Endothelial cell of umbilical vein (primary cell): ENCODE results near the gene EML4. TPM values are rescaled to one million over a fixed set of nuclear protein-coding genes. Genes with fewer than 3 reads are reported as not detected.
A peak's percentile ranks its signal among the peaks of the same experiment; 100 is the strongest.

ENCODE experiments used
- BruUV-seq: library from RNA; stranded (reverse); fragments of 400-500 nt; replicated peaks from 2 replicates; lab custom pipeline; 2021; lab: Mats Ljungman, UMichigan
- CTCF ChIA-PET: fragments of 300-600, 350-600 bp; sonication (Branson Sonifier 250); formaldehyde crosslinking; loops from one replicate; lab custom pipeline; 2021; ENCODE audit warnings: antibody characterized with exemption, inconsistent platforms; lab: Charles Lee
- POLR2A ChIA-PET: fragments of 300-600, 350-600 bp; sonication (Branson Sonifier 250); formaldehyde crosslinking; loops from one replicate; lab custom pipeline; 2021; ENCODE audit warnings: antibody characterized with exemption, inconsistent platforms; lab: Charles Lee
- DNase-seq: peaks from one replicate; pipeline ENCODE4 v3.0.0-alpha.2; 2011; ENCODE audit warnings: low read depth, low spot score
- FAIRE-seq: peaks from 2 replicates; lab custom pipeline; 2011; peaks lifted over from hg19 to GRCh38; lab: Jason Lieb, UNC
- H2AFZ ChIP-seq: 2 replicates; pipeline ENCODE4 v1.6.0; 2012; ENCODE audit warnings: low read depth, low read length, control low read depth, inconsistent platforms
- H3K27ac ChIP-seq: 2 replicates; pipeline ENCODE4 v1.5.1; 2011; ENCODE audit warnings: low read depth, mild to moderate bottlenecking, control low read depth, low read length, moderate library complexity; ENCODE audit not compliant: insufficient read depth
- H3K27me3 ChIP-seq, 2 experiments: 2 replicates each; pipeline versions ENCODE4 v1.6.0 to v1.6.1; 2011; ENCODE audit warnings: low read length in 2 of 2, mixed read lengths in 1 of 2; ENCODE audit not compliant: control insufficient read depth in 2 of 2, insufficient read depth in 2 of 2
- H3K36me3 ChIP-seq, 2 experiments: 2 replicates in 1 of 2; 3 replicates in 1 of 2; pipeline ENCODE4 v1.5.1; 2011; ENCODE audit warnings: low read length in 2 of 2, mild to moderate bottlenecking in 1 of 2, moderate library complexity in 1 of 2; ENCODE audit not compliant: control insufficient read depth in 2 of 2, insufficient read depth in 2 of 2; ENCODE audit errors: extremely low read depth in 1 of 2
- H3K4me1 ChIP-seq: 3 replicates; pipeline ENCODE4 v1.5.1; 2011; ENCODE audit warnings: mild to moderate bottlenecking, low read length; ENCODE audit not compliant: control insufficient read depth, insufficient read depth; ENCODE audit errors: extremely low read depth
- H3K4me2 ChIP-seq: 2 replicates; pipeline ENCODE4 v1.6.1; 2011; ENCODE audit warnings: low read length, control low read depth, mixed read lengths; ENCODE audit not compliant: insufficient read depth
- H3K4me3 ChIP-seq, 3 experiments: fragments of 200-600 bp in 1 of 3; sonication (generic), shearing (Covaris generic) in 1 of 3; replicated peaks in 1 of 3; 2 replicates each; pipeline ENCODE4 v1.5.1; 2011 to 2016; ENCODE audit warnings: control low read depth in 3 of 3, low read length in 3 of 3, mild to moderate bottlenecking in 2 of 3, inconsistent platforms in 1 of 3, low read depth in 1 of 3, moderate library complexity in 1 of 3; ENCODE audit not compliant: insufficient read depth in 1 of 3
- H3K79me2 ChIP-seq: 2 replicates; pipeline ENCODE4 v1.6.0; 2012; ENCODE audit warnings: low read length, inconsistent platforms; ENCODE audit not compliant: control insufficient read depth, insufficient read depth
- H3K9ac ChIP-seq: replicated peaks from 2 replicates; pipeline ENCODE3; 2011; ENCODE audit warnings: low read length, control low read depth; ENCODE audit not compliant: insufficient read depth; ENCODE audit errors: extremely low read depth
- H3K9me1 ChIP-seq: replicated peaks from 3 replicates; pipeline ENCODE4 v1.6.0; 2011; ENCODE audit warnings: mild to moderate bottlenecking, low read length; ENCODE audit not compliant: control insufficient read depth, insufficient read depth; ENCODE audit errors: extremely low read depth
- H3K9me3 ChIP-seq: replicated peaks from 2 replicates; pipeline ENCODE4 v1.5.1; 2012; ENCODE audit warnings: low read length, inconsistent platforms; ENCODE audit not compliant: control insufficient read depth, insufficient read depth
- H4K20me1 ChIP-seq: replicated peaks from 2 replicates; pipeline ENCODE3; 2011; ENCODE audit warnings: mild to moderate bottlenecking, low read length; ENCODE audit not compliant: control insufficient read depth, insufficient read depth; ENCODE audit errors: extremely low read depth
- EZH2 ChIP-seq: IDR thresholded peaks from 2 replicates; pipeline ENCODE4 v1.6.1; 2012; ENCODE audit warnings: borderline replicate concordance, low read depth, mild to moderate bottlenecking, moderate library complexity, low read length, inconsistent platforms; ENCODE audit not compliant: severe bottlenecking
- FOS ChIP-seq: IDR thresholded peaks from 2 replicates; pipeline ENCODE4 v1.6.1; 2011; ENCODE audit warnings: mild to moderate bottlenecking, low read length, moderate library complexity, borderline replicate concordance; ENCODE audit not compliant: insufficient read depth
- GATA2 ChIP-seq: IDR thresholded peaks from 2 replicates; pipeline ENCODE4 v1.7.0; 2011; ENCODE audit warnings: low read depth, mild to moderate bottlenecking, moderate library complexity, mixed read lengths, low read length; ENCODE audit not compliant: insufficient read length, insufficient read depth
- JUN ChIP-seq: IDR thresholded peaks from 2 replicates; pipeline ENCODE4 v1.6.1; 2011; ENCODE audit warnings: borderline replicate concordance, low read depth; ENCODE audit not compliant: insufficient read length, insufficient read depth
- MAX ChIP-seq: IDR thresholded peaks from 2 replicates; pipeline ENCODE4 v1.6.1; 2011; ENCODE audit not compliant: insufficient read depth, insufficient read length
- MYC ChIP-seq: IDR thresholded peaks from one replicate; pipeline ENCODE4 v1.6.1; 2011; ENCODE audit warnings: mild to moderate bottlenecking, low read depth, low read length
- POLR2A ChIP-seq: IDR thresholded peaks from 2 replicates; pipeline ENCODE4 v1.6.1; 2012; ENCODE audit warnings: low read depth, mild to moderate bottlenecking, control low read depth, low read length
- POLR2AphosphoS5 ChIP-seq: IDR thresholded peaks from 2 replicates; pipeline ENCODE4 v1.6.1; 2012; ENCODE audit warnings: low read depth, mild to moderate bottlenecking, control low read depth, low read length, moderate library complexity; ENCODE audit not compliant: insufficient read depth
- dilution Hi-C: fragments of 300-500 bp; cut with MboI; formaldehyde crosslinking; loops from one replicate; pipeline ENCODE4 v1.15.0; 2019; ENCODE audit warnings: low sequenced_read_pairs; ENCODE audit not compliant: extremely low pct_ligation_motif_present
- intact Hi-C: fragments of 100-400 bp; cut with micrococcal nuclease; formaldehyde crosslinking; loops from one replicate; pipeline ENCODE4 v1.10.0; 2022
- polyA plus RNA-seq, 4 experiments: library from polyadenylated mRNA; depleted of rRNA in 3 of 4; stranded (reverse) in 3 of 4; unstranded in 1 of 4; fragments of >200 nt; gene quantifications; 2 replicates each; pipeline versions ENCODE4 v1.2.1 to v1.2.3, GENCODE V29; 2011 to 2012; ENCODE audit warnings: missing spikeins in 1 of 4
- total RNA-seq: library from RNA; stranded (reverse); gene quantifications from 2 replicates; pipeline ENCODE4 v1.2.3, GENCODE V29; 2021

Gene EML4
- total and polyA plus RNA-seq, 2 donors (not counting 3 experiments of a cell fraction or from before 2014, with no cell fraction given): 13.3 to 32.0 TPM

- no peak for DNase-seq
- Histone ChIP-seq H3K36me3 (no peaks in the 10 kb centered on the region), H2AFZ (no peak overlapping the region), H3K9ac (no peak overlapping the region), H3K4me1 (peaks cover 38% of the 10 kb centered on the region), H3K9me3 (no peaks in the 10 kb centered on the region), H3K9me1 (no peaks in the 10 kb centered on the region), H3K27me3 (no peaks in the 10 kb centered on the region), H3K79me2 (no peaks in the 10 kb centered on the region), H3K4me2 (no peak overlapping the region), H3K4me3 (no peak overlapping the region), H4K20me1 (no peaks in the 10 kb centered on the region), H3K27ac (no peak overlapping the region)
- intact Hi-C loops: no loop called here
- peak; percentile 77 for FAIRE-seq
- POLR2A ChIA-PET: no interaction called here
- BruUV-seq: no TSS peak
- TF ChIP-seq GATA2 (peak; percentile 81), FOS (no peak), POLR2A (no peak), EZH2 (no peak), MYC (no peak)
- CTCF ChIA-PET: interaction anchor here (1.1 to 2.2 kb wide), 4 partner anchors 12 to 193 kb away, joined by 3 to 8 read pairs (median 4); no protein-coding TSS in a partner anchor
- dilution Hi-C loops: no loop called here
These were observed 33.5 kb upstream of the EML4 start for GRCh38 chr2:42135381-42136312.

- intact Hi-C loops (no loop called here), dilution Hi-C loops (no loop called here)
- no peak for TF ChIP-seq EZH2
- no peak for TF ChIP-seq MAX
- no peak for TF ChIP-seq JUN
- TF ChIP-seq POLR2AphosphoS5: no peak
- TF ChIP-seq POLR2A: no peak
- TF ChIP-seq GATA2: no peak
- no peak for TF ChIP-seq MYC
- Histone ChIP-seq H3K36me3 (no peaks in the 10 kb centered on the region), H3K4me2 (no peak overlapping the region), H3K9ac (no peak overlapping the region), H4K20me1 (no peaks in the 10 kb centered on the region), H3K4me1 (peaks cover 47% of the 10 kb centered on the region), H3K27me3 (no peaks in the 10 kb centered on the region), H3K4me3 (no peak overlapping the region), H3K79me2 (no peaks in the 10 kb centered on the region), H3K9me1 (no peaks in the 10 kb centered on the region), H3K9me3 (no peaks in the 10 kb centered on the region), H2AFZ (no peak overlapping the region), H3K27ac (no peak overlapping the region)
- ChIA-PET POLR2A (no interaction called here), CTCF (interaction anchor here (1.1 to 2.2 kb wide), 4 partner anchors 13 to 192 kb away, joined by 3 to 8 read pairs (median 4); no protein-coding TSS in a partner anchor)
- DNase-seq: no peak
- BruUV-seq: no TSS peak
- FAIRE-seq: no peak
These were observed 32.4 kb upstream of the EML4 start for GRCh38 chr2:42136782-42137124.
